Activated T-helper 2 cell treated with anti-CD3 and anti-CD28 coated beads, Interferon-gamma antibody, Interleukin-2, Interleukin-4, amounts not matched to agents 10 μg/mL and 5 μg/mL and 100 μg/mL, durations not matched to agents 14 hours and 24 hours and 36 hours (primary cell): ENCODE results near the gene PARD3B. TPM values are rescaled to one million over a fixed set of nuclear protein-coding genes. Genes with fewer than 3 reads are reported as not detected.

Experiments used
- DNase-seq: peaks from one replicate; pipeline ENCODE4 v3.0.0; 2021; ENCODE audit warnings: low spot score
- H3K27ac Mint-ChIP-seq: one replicate; pipeline ENCODE4 v1.8.0; 2021; ENCODE audit warnings: mixed read lengths
- H3K27me3 Mint-ChIP-seq: one replicate; pipeline ENCODE4 v1.8.0; 2021; ENCODE audit warnings: low read depth, mixed read lengths
- H3K36me3 Mint-ChIP-seq: one replicate; pipeline ENCODE4 v1.8.0; 2021; ENCODE audit warnings: low read depth, mixed read lengths
- H3K4me1 Mint-ChIP-seq: one replicate; pipeline ENCODE4 v1.8.0; 2021; ENCODE audit warnings: low read depth, mixed read lengths
- H3K4me3 Mint-ChIP-seq: one replicate; pipeline ENCODE4 v1.8.0; 2021; ENCODE audit warnings: low read depth, mild to moderate bottlenecking, moderate library complexity, mixed read lengths
- H3K9me3 Mint-ChIP-seq: one replicate; pipeline ENCODE4 v1.8.0; 2021; ENCODE audit warnings: mixed read lengths
- intact Hi-C: fragments of 100-400 bp; cut with micrococcal nuclease; formaldehyde crosslinking; loops from one replicate; pipeline ENCODE4 v1.15.1; 2023
- total RNA-seq: library from RNA; stranded (reverse); gene quantifications from 2 replicates; pipeline ENCODE4 v1.2.3, GENCODE V29; 2022

Gene PARD3B
- total RNA-seq, 1 donor from 2014 or later = 0.39 TPM

DNA sequence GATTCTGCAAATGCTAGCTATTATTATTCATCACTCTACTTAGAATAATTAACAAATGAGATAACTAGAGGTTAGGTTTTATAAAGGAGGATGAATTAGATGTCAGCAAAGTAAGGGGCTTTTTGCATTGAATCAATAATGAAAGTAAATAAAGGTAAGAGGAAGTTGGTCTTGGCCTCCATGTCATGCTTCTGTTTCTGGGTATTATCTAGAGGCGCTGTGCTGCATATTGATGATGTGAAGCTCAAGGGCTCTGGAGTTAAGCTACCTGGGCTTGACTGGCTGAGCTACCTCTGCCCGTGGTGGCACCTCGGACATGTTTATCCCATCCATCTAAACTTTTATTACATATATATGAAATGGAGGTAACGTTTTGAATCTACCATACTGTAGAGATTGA, 350.9 kb downstream of the PARD3B start:
- Mint-ChIP-seq H3K9me3 (peaks cover 17% of the 10 kb centered on the region), H3K4me1 (peaks cover 21% of the 10 kb centered on the region), H3K27me3 (no peaks in the 10 kb centered on the region), H3K4me3 (no peak overlapping the region), H3K27ac (no peak overlapping the region), H3K36me3 (peaks cover 23% of the 10 kb centered on the region)
- DNase-seq = no peak
- intact Hi-C loops = loop anchor here (5.0 kb wide), 1 partner anchor 181 kb away; no protein-coding TSS in a partner anchor

DNA sequence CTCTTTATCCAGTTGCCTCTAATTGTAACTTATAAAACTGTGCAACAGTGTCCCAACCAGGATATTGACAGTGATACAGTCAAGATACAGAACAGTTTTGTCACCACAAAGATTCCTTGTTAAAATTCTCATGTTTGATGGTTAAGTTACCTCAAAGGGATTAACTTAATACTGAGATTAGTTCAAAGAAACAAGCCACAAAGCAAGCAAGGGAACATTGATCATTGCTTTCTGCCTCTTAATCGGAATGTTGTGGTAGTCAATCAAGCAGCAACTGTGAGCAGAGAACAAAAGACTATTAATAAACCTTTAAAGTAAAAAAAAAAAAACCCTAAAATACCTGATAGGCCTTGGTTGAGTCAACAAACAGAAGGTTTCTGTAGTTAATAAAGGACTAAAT, 352.3 kb downstream of the PARD3B start:
- no peak overlapping the region for H3K4me3 Mint-ChIP-seq
- peaks cover 17% of the 10 kb centered on the region for H3K9me3 Mint-ChIP-seq
- H3K36me3 Mint-ChIP-seq = peaks cover 28% of the 10 kb centered on the region
- no peak for DNase-seq
- H3K27ac Mint-ChIP-seq = no peak overlapping the region
- H3K4me1 Mint-ChIP-seq = peaks cover 24% of the 10 kb centered on the region
- intact Hi-C loops = loop anchor here (5.0 kb wide), 1 partner anchor 180 kb away; no protein-coding TSS in a partner anchor
- no peaks in the 10 kb centered on the region for H3K27me3 Mint-ChIP-seq

DNA sequence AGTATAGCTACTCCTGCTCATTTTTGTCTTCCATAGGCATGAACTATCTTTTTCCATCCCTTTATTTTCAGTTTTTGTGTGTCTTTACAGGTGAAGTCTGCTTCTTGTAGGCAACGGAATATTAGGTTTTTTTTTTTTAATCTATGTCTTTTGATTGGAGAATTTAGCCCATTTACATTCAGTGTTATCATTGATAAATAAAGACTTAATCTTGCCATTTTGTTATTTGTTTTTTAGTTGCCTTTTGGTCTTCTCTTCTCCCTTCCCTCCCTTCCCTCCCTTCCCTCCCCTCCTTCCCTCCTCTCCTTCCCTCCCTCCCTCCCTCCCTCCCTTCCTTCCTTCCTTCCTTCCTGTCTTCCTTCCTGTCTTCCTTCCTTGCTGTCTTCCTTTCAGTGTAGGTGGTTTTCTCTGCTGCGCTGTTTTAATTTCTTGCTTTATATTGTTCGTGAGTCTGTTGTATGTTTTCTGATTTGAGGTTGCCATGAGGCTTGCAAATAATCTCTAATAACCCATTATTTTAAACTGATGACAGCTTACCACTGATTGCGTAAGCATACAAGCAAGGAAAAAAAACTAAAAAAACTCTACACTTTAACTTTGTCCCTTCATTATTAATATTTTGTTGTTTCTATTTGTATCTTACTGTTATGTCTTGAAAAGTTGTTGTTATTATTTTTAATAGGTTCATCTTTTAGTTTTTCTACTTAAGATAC, 353.8 kb downstream of the PARD3B start:
- intact Hi-C loops = loop anchor here (5.0 kb wide), 1 partner anchor 178 kb away; no protein-coding TSS in a partner anchor
- peaks cover 17% of the 10 kb centered on the region for H3K9me3 Mint-ChIP-seq

GRCh38 chr2:204899983-204900382, 354.7 kb downstream of the PARD3B start:
- Mint-ChIP-seq H3K27ac (no peak overlapping the region), H3K4me3 (no peak overlapping the region), H3K9me3 (peaks cover 20% of the 10 kb centered on the region), H3K4me1 (peaks cover 35% of the 10 kb centered on the region), H3K36me3 (peaks cover 40% of the 10 kb centered on the region), H3K27me3 (no peaks in the 10 kb centered on the region)
- intact Hi-C loops = loop anchor here (1.0 to 5.0 kb wide), 2 partner anchors 49 to 177 kb away; no protein-coding TSS in a partner anchor
- DNase-seq = no peak

More for the DNA sequence above, 353.8 kb downstream of the PARD3B start:
- Mint-ChIP-seq H3K4me1 (peaks cover 35% of the 10 kb centered on the region), H3K27me3 (no peaks in the 10 kb centered on the region), H3K27ac (no peak overlapping the region), H3K36me3 (peaks cover 40% of the 10 kb centered on the region), H3K4me3 (no peak overlapping the region)
- DNase-seq = no peak

DNA sequence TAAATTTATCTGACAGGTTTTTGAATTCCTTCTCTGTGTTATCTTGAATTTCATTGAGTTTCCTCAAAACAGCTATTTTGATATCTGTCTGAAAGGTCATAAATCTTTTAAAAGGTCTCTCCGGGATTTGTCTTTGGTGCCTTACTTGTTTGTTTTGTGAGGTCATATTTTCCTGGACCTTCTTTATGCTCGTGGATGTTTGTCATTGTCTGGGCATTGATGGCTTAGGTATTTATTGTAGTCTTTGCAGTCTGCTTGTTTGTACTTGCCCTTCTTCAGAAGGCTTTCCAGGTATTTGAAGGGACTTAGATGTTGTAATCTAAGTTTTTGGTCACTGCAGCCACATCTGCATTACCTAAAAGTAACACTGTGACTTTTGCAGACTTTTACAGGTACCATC, 355.2 kb downstream of the PARD3B start:
- no peaks in the 10 kb centered on the region for H3K27me3 Mint-ChIP-seq
- peaks cover 23% of the 10 kb centered on the region for H3K9me3 Mint-ChIP-seq
- DNase-seq = no peak
- intact Hi-C loops = loop anchor here (1.0 kb wide), 1 partner anchor 49 kb away; no protein-coding TSS in a partner anchor
- peaks cover 40% of the 10 kb centered on the region for H3K4me1 Mint-ChIP-seq
- H3K36me3 Mint-ChIP-seq = peaks cover 40% of the 10 kb centered on the region
- peak overlapping the region; percentile 26 for H3K27ac Mint-ChIP-seq
- H3K4me3 Mint-ChIP-seq = no peak overlapping the region

GRCh38 chr2:204900910-204901309, 355.6 kb downstream of the PARD3B start:
- H3K27ac Mint-ChIP-seq = no peak overlapping the region
- H3K4me3 Mint-ChIP-seq = no peak overlapping the region
- peaks cover 39% of the 10 kb centered on the region for H3K36me3 Mint-ChIP-seq
- intact Hi-C loops = loop anchor here (1.0 kb wide), 1 partner anchor 48 kb away; no protein-coding TSS in a partner anchor
- no peak for DNase-seq
- peaks cover 42% of the 10 kb centered on the region for H3K4me1 Mint-ChIP-seq
- no peaks in the 10 kb centered on the region for H3K27me3 Mint-ChIP-seq
- peaks cover 26% of the 10 kb centered on the region for H3K9me3 Mint-ChIP-seq

DNA sequence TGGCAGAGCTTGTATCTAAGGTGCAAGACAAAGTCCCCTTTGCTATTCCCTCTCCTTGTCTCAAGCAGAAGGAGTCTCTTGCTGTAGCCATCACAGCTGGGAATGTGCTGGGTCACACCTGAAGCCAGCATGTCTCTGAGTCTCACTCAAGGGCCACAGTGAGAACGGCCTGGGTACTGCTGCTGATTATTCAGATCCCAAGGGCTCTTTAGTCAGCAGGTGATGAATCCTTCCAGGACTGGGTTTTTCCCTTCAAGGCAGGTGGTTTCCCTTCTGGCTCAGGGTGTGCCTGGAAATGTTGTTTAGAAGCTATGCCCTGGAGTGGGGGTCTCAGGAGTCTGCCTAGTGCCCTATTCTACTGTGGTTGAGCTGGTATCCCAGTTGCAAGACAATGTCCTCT, 356.3 kb downstream of the PARD3B start:
- peaks cover 35% of the 10 kb centered on the region for H3K36me3 Mint-ChIP-seq
- no peaks in the 10 kb centered on the region for H3K27me3 Mint-ChIP-seq
- peaks cover 39% of the 10 kb centered on the region for H3K4me1 Mint-ChIP-seq
- H3K9me3 Mint-ChIP-seq = peaks cover 27% of the 10 kb centered on the region
- intact Hi-C loops = no loop called here
- no peak overlapping the region for H3K4me3 Mint-ChIP-seq
- H3K27ac Mint-ChIP-seq = no peak overlapping the region
- DNase-seq = no peak

DNA sequence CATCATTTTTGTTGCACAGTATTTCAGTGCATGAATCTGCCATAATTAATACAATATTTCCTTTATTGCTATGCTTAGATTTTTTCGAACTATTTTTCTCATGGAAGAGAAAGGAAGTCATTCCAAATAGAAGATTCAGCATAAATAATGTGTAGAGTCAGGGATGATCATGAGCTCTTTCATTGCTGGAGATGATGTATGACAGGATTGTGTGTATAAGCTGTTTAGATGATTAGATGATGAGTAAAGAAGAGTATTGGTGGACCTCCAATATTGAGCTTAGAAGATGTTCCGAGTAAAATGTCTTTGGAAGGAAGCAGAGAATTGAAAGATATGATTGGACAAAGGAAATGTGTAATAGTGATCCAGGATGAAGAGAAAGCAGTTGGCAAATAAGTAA, 364.5 kb downstream of the PARD3B start:
- peaks cover 17% of the 10 kb centered on the region for H3K4me1 Mint-ChIP-seq
- H3K36me3 Mint-ChIP-seq = peaks cover 9% of the 10 kb centered on the region
- intact Hi-C loops = no loop called here
- no peak overlapping the region for H3K27ac Mint-ChIP-seq
- no peak for DNase-seq
- peaks cover 21% of the 10 kb centered on the region for H3K9me3 Mint-ChIP-seq
- H3K27me3 Mint-ChIP-seq = no peaks in the 10 kb centered on the region
- no peak overlapping the region for H3K4me3 Mint-ChIP-seq

GRCh38 chr2:204913312-204913711, 368.0 kb downstream of the PARD3B start:
- H3K4me3 Mint-ChIP-seq = no peak overlapping the region
- H3K27me3 Mint-ChIP-seq = no peaks in the 10 kb centered on the region
- no peak for DNase-seq
- no peak overlapping the region for H3K27ac Mint-ChIP-seq
- peaks cover 16% of the 10 kb centered on the region for H3K9me3 Mint-ChIP-seq
- intact Hi-C loops = no loop called here
- H3K36me3 Mint-ChIP-seq = peaks cover 5% of the 10 kb centered on the region
- peaks cover 11% of the 10 kb centered on the region for H3K4me1 Mint-ChIP-seq

DNA sequence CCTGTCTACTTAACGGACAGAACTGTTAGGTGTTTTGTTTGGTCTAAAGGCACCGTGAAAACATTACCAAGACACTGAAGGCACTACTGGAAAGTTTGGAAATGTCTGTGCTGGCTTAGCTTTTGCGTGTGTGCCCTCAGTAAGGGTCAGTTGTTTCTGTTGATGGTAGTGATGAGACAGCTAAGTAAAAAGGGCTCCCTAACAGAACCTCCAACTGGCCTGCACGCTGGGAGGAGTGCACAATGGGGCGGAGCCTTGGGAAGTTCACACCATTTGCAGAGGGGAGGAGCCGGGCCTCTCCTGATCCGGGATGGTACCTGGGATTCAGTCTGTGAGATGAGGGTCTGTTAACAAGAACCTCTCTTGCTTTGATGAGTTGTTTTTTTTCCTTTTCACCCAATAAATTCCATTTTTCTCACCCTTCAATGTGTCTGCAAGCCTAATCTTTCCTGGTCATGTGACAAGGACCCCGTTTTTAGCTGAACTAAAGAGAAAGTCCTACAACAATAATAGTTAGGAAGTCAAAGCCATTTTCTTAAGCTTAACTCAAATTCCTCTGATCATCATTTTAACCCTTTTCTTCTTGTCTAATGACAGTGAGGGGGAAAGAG, 368.7 kb downstream of the PARD3B start:
- Mint-ChIP-seq H3K27ac (no peak overlapping the region), H3K9me3 (peaks cover 16% of the 10 kb centered on the region), H3K36me3 (peaks cover 5% of the 10 kb centered on the region), H3K27me3 (no peaks in the 10 kb centered on the region), H3K4me1 (peaks cover 11% of the 10 kb centered on the region), H3K4me3 (no peak overlapping the region)
- no peak for DNase-seq
- intact Hi-C loops = no loop called here

DNA sequence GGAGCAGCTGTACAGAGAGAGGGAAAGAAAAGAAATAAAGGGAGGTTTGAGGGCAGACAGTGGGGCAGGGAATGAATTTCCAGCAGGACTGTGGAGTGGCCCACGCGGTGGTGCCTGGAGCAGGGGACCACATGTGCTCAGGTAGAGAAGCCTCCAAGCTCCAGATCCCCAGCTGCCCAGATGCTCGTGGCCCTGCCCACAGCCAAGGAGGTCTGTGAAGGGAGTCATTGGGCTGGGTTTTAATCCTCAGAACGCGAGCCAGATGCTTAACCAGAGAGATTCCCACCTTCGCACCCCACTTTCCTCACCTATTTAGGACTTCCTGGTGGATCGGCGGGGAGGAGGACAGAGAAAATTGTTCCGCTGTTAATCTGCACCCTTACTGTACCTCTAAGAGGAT, 369.4 kb downstream of the PARD3B start:
- intact Hi-C loops = no loop called here
- H3K4me1 Mint-ChIP-seq = peaks cover 11% of the 10 kb centered on the region
- H3K27ac Mint-ChIP-seq = no peak overlapping the region
- H3K4me3 Mint-ChIP-seq = no peak overlapping the region
- peaks cover 5% of the 10 kb centered on the region for H3K36me3 Mint-ChIP-seq
- H3K9me3 Mint-ChIP-seq = peaks cover 15% of the 10 kb centered on the region
- no peaks in the 10 kb centered on the region for H3K27me3 Mint-ChIP-seq
- no peak for DNase-seq

GRCh38 chr2:204917089-204917701, 371.9 kb downstream of the PARD3B start:
- no peak overlapping the region for H3K4me3 Mint-ChIP-seq
- no peaks in the 10 kb centered on the region for H3K36me3 Mint-ChIP-seq
- no peak for DNase-seq
- H3K27me3 Mint-ChIP-seq = no peaks in the 10 kb centered on the region
- H3K27ac Mint-ChIP-seq = no peak overlapping the region
- H3K9me3 Mint-ChIP-seq = peaks cover 12% of the 10 kb centered on the region
- intact Hi-C loops = no loop called here
- peaks cover 9% of the 10 kb centered on the region for H3K4me1 Mint-ChIP-seq

DNA sequence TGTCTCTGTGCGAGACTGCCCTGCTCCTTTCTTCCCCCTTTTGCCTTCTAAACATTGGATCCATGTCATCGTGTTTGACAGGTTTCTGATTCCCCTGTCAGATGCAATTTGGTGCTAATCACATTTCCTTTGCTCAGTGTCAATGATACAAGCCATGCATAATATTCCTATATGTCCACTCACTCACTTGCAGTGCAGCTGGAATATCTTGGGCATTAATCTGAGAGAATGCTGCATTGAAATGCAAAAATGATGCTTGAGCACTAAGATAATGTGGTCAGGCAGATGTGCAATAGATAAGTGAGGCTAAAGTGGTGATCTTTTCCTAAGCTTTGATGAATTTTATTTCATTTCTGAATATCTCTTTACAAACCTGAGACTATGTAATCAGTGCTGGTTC, 375.5 kb downstream of the PARD3B start:
- no peak overlapping the region for H3K27ac Mint-ChIP-seq
- H3K9me3 Mint-ChIP-seq = peaks cover 8% of the 10 kb centered on the region
- DNase-seq = no peak
- H3K4me1 Mint-ChIP-seq = peaks cover 4% of the 10 kb centered on the region
- H3K27me3 Mint-ChIP-seq = no peaks in the 10 kb centered on the region
- intact Hi-C loops = no loop called here
- no peak overlapping the region for H3K4me3 Mint-ChIP-seq
- H3K36me3 Mint-ChIP-seq = no peaks in the 10 kb centered on the region
